Measurements from ENCODE around the gene TMEM63B.

TMEM63B gene

GRCh38 chr6:44152109-44152461, 24.7 kb downstream of the TMEM63B start:
- H3K9ac ChIP-seq (ENCODE audit: low read depth in 1 of 2, low read length in 2 of 2): no peak overlapping the region
- no peaks in the 10 kb centered on the region for H3K9me3 ChIP-seq (ENCODE audit: control insufficient read depth in 2 of 2, low read length in 2 of 2)
- H3K4me3 ChIP-seq (ENCODE audit: low read length in 2 of 2): no peak overlapping the region
- peaks cover 36 to 38% of the 10 kb centered on the region in 2 donors for H3K36me3 ChIP-seq (ENCODE audit: control insufficient read depth in 2 of 2, insufficient read depth in 2 of 2, low read length in 2 of 2)
- no peaks in the 10 kb centered on the region for H3K27me3 ChIP-seq (ENCODE audit: control insufficient read depth in 2 of 2, insufficient read depth in 2 of 2, low read length in 2 of 2)
- H3K27ac ChIP-seq (ENCODE audit: low read depth in 2 of 2, low read length in 2 of 2): no peak overlapping the region
- peaks cover 3 to 17% of the 10 kb centered on the region in 2 donors for H3K4me1 ChIP-seq (ENCODE audit: control insufficient read depth in 2 of 2, insufficient read depth in 2 of 2, low read length in 2 of 2)

DNA sequence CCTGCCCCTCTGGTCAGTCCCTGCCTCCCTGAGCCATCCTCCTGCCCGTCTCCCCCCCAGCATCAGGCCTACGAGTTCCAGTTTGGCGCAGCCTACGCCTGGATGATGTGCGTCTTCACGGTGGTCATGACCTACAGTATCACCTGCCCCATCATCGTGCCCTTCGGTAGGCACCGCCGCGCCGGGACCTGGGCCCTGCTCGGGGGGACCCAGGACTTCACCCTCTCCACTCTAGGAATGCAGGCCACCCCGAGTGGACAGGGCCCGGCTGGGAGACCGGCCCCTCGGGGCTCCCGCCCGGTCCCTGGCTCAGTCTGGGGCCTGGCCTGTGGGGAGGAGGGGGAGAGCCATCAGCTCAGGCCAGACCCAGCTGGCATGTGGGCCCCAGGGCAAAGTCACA, 25.2 kb downstream of the TMEM63B start:
- H3K9ac ChIP-seq (ENCODE audit: low read depth in 1 of 2, low read length in 2 of 2): no peak overlapping the region
- H3K4me1 ChIP-seq (ENCODE audit: control insufficient read depth in 2 of 2, insufficient read depth in 2 of 2, low read length in 2 of 2): peaks cover 3 to 18% of the 10 kb centered on the region in 2 donors
- no peak overlapping the region for H3K4me3 ChIP-seq (ENCODE audit: low read length in 2 of 2)
- H3K9me3 ChIP-seq (ENCODE audit: control insufficient read depth in 2 of 2, low read length in 2 of 2): no peaks in the 10 kb centered on the region
- H3K36me3 ChIP-seq (ENCODE audit: control insufficient read depth in 2 of 2, insufficient read depth in 2 of 2, low read length in 2 of 2): peaks cover 32 to 34% of the 10 kb centered on the region in 2 donors
- no peaks in the 10 kb centered on the region for H3K27me3 ChIP-seq (ENCODE audit: control insufficient read depth in 2 of 2, insufficient read depth in 2 of 2, low read length in 2 of 2)
- H3K27ac ChIP-seq (ENCODE audit: low read depth in 2 of 2, low read length in 2 of 2): no peak overlapping the region

GRCh38 chr6:44154067-44154466, 26.7 kb downstream of the TMEM63B start:
- Histone ChIP-seq H3K27ac (ENCODE audit: low read depth in 2 of 2, low read length in 2 of 2) (no peak overlapping the region), H3K4me1 (ENCODE audit: control insufficient read depth in 2 of 2, insufficient read depth in 2 of 2, low read length in 2 of 2) (peaks cover 3 to 18% of the 10 kb centered on the region in 2 donors), H3K4me3 (ENCODE audit: low read length in 2 of 2) (no peak overlapping the region), H3K36me3 (ENCODE audit: control insufficient read depth in 2 of 2, insufficient read depth in 2 of 2, low read length in 2 of 2) (peaks cover 16 to 18% of the 10 kb centered on the region in 2 donors), H3K9ac (ENCODE audit: low read depth in 1 of 2, low read length in 2 of 2) (no peak overlapping the region), H3K9me3 (ENCODE audit: control insufficient read depth in 2 of 2, low read length in 2 of 2) (no peaks in the 10 kb centered on the region), H3K27me3 (ENCODE audit: control insufficient read depth in 2 of 2, insufficient read depth in 2 of 2, low read length in 2 of 2) (no peaks in the 10 kb centered on the region)

DNA sequence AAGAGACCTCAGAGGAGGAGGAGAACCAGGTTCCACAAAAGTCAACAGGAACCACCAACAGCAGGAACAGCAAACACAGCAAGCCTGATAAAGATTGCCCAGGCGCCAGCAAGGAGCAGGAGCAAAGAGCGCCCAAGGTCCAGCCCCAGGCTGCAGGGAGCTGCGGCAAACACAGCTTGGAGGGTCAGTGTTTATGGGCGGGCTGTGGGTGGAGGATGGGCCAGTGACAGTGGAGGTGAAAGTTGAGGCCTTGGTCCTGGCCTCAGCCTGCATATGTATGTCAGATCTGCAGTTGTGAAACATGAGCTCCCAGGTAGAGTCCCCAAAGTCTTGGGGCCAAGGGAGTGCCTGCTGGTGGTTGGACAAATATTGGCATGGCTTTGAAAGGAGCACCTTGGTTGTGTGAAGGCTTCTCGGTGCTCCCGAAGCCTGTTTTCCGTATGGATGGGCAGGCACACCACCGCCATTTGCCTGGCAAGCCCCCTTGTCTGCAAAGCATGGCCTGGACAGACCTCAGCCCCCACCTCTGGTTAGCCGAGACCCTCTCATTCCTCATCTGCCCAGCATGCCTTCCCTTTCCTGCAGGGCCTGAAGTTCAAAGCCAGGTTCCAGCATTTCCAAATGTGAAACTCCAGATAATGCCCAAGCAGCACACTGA, 29.3 kb downstream of the TMEM63B start:
- Histone ChIP-seq H3K4me1 (ENCODE audit: control insufficient read depth in 2 of 2, insufficient read depth in 2 of 2, low read length in 2 of 2) (peaks cover 2 to 16% of the 10 kb centered on the region in 2 donors), H3K9ac (ENCODE audit: low read depth in 1 of 2, low read length in 2 of 2) (no peak overlapping the region), H3K27ac (ENCODE audit: low read depth in 2 of 2, low read length in 2 of 2) (no peak overlapping the region), H3K27me3 (ENCODE audit: control insufficient read depth in 2 of 2, insufficient read depth in 2 of 2, low read length in 2 of 2) (no peaks in the 10 kb centered on the region), H3K4me3 (ENCODE audit: low read length in 2 of 2) (no peak overlapping the region), H3K36me3 (ENCODE audit: control insufficient read depth in 2 of 2, insufficient read depth in 2 of 2, low read length in 2 of 2) (peaks cover 6 to 8% of the 10 kb centered on the region in 2 donors), H3K9me3 (ENCODE audit: control insufficient read depth in 2 of 2, low read length in 2 of 2) (no peaks in the 10 kb centered on the region)

DNA sequence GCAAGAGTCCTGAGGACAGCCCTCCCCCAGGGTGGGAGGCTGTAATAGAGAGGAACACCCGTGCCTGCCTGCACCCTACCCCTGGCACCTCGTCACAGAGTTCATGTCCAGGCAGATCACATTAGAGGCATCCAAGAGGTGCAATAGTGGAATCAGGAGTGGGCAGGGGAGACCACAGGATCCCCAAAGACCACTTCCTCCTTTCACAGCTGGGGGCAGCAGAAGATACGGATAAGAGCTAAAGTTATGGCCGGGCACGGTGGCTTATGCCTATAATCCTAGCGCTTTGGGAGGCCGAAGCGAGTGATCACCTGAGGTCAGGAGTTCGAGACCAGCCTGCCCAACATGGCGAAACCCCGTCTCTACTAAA, 29.8 kb downstream of the TMEM63B start:
- peaks cover 6 to 8% of the 10 kb centered on the region in 2 donors for H3K36me3 ChIP-seq (ENCODE audit: control insufficient read depth in 2 of 2, insufficient read depth in 2 of 2, low read length in 2 of 2)
- no peak overlapping the region for H3K27ac ChIP-seq (ENCODE audit: low read depth in 2 of 2, low read length in 2 of 2)
- H3K4me1 ChIP-seq (ENCODE audit: control insufficient read depth in 2 of 2, insufficient read depth in 2 of 2, low read length in 2 of 2): peaks cover 0 to 15% of the 10 kb centered on the region in 2 donors
- H3K27me3 ChIP-seq (ENCODE audit: control insufficient read depth in 2 of 2, insufficient read depth in 2 of 2, low read length in 2 of 2): no peaks in the 10 kb centered on the region
- H3K4me3 ChIP-seq (ENCODE audit: low read length in 2 of 2): no peak overlapping the region
- H3K9me3 ChIP-seq (ENCODE audit: control insufficient read depth in 2 of 2, low read length in 2 of 2): no peaks in the 10 kb centered on the region
- no peak overlapping the region for H3K9ac ChIP-seq (ENCODE audit: low read depth in 1 of 2, low read length in 2 of 2)

DNA sequence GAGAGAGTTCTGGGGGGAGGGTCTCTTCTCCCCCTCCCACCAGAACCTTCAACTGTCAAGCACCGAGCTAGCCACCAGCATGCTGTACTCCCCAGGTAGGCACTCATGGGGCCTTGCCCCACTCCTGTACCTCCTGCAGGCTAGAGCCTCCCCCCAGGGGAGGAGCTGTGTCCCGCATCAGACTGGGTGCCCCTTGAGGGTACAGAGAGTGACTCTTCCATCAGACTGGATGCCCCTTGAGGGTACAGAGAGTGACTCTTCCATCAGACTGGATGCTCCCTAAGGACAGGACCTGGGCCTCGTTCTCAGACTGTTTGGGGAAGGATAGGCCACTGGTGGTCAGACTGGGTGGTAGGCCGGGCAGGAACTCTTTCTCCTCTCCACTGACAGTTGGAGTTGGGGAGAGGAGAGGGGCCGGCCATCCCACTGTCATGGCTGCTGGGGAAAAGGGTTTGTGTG, 31.4 kb downstream of the TMEM63B start, which contains the start of gene CAPN11:
TSS of gene CAPN11 (plus strand) at position 51 of the 459 bp plus-strand sequence. CDS start at position 80, 29 bp downstream.
- Histone ChIP-seq H3K36me3 (ENCODE audit: control insufficient read depth in 2 of 2, insufficient read depth in 2 of 2, low read length in 2 of 2) (no peaks in the 10 kb centered on the region), H3K9me3 (ENCODE audit: control insufficient read depth in 2 of 2, low read length in 2 of 2) (no peaks in the 10 kb centered on the region), H3K4me3 (ENCODE audit: low read length in 2 of 2) (no peak within 1 kb of the TSS), H3K27ac (ENCODE audit: low read depth in 2 of 2, low read length in 2 of 2) (no peak within 1 kb of the TSS), H3K4me1 (ENCODE audit: control insufficient read depth in 2 of 2, insufficient read depth in 2 of 2, low read length in 2 of 2) (peaks cover 0 to 15% of the 10 kb centered on the region in 2 donors), H3K27me3 (ENCODE audit: control insufficient read depth in 2 of 2, insufficient read depth in 2 of 2, low read length in 2 of 2) (no peaks in the 10 kb centered on the region), H3K9ac (ENCODE audit: low read depth in 1 of 2, low read length in 2 of 2) (no peak within 1 kb of the TSS)

DNA sequence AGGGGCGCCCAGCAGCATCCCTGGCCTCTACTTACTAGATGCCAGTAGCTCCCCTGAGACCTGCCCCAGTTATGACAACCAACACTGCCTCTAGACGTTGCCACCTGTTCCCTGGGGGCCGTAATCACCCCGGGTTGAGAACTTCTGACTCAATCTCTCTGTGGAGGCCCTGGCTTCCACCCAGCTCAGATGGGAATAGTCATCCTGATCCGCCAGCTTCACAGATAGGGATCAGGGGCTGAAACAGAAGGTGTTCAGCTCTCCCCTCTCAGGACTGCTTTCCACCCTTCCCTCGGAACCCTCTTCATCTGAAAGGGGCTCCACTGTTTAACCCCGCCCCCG, 34.6 kb downstream of the TMEM63B start:
- H3K27me3 ChIP-seq (ENCODE audit: control insufficient read depth in 2 of 2, insufficient read depth in 2 of 2, low read length in 2 of 2): peaks cover 0 to 4% of the 10 kb centered on the region in 2 donors
- H3K27ac ChIP-seq (ENCODE audit: low read depth in 2 of 2, low read length in 2 of 2): no peak overlapping the region
- no peak overlapping the region for H3K9ac ChIP-seq (ENCODE audit: low read depth in 1 of 2, low read length in 2 of 2)
- H3K4me3 ChIP-seq (ENCODE audit: low read length in 2 of 2): no peak overlapping the region
- no peaks in the 10 kb centered on the region for H3K9me3 ChIP-seq (ENCODE audit: control insufficient read depth in 2 of 2, low read length in 2 of 2)
- no peaks in the 10 kb centered on the region for H3K36me3 ChIP-seq (ENCODE audit: control insufficient read depth in 2 of 2, insufficient read depth in 2 of 2, low read length in 2 of 2)
- peaks cover 0 to 2% of the 10 kb centered on the region in 2 donors for H3K4me1 ChIP-seq (ENCODE audit: control insufficient read depth in 2 of 2, insufficient read depth in 2 of 2, low read length in 2 of 2)

GRCh38 chr6:44162876-44163625, 35.7 kb downstream of the TMEM63B start:
- Histone ChIP-seq H3K9me3 (ENCODE audit: control insufficient read depth in 2 of 2, low read length in 2 of 2) (no peaks in the 10 kb centered on the region), H3K4me1 (ENCODE audit: control insufficient read depth in 2 of 2, insufficient read depth in 2 of 2, low read length in 2 of 2) (no peaks in the 10 kb centered on the region), H3K9ac (ENCODE audit: low read depth in 1 of 2, low read length in 2 of 2) (no peak overlapping the region), H3K27ac (ENCODE audit: low read depth in 2 of 2, low read length in 2 of 2) (no peak overlapping the region), H3K36me3 (ENCODE audit: control insufficient read depth in 2 of 2, insufficient read depth in 2 of 2, low read length in 2 of 2) (no peaks in the 10 kb centered on the region), H3K27me3 (ENCODE audit: control insufficient read depth in 2 of 2, insufficient read depth in 2 of 2, low read length in 2 of 2) (peaks cover 0 to 4% of the 10 kb centered on the region in 2 donors), H3K4me3 (ENCODE audit: low read length in 2 of 2) (no peak overlapping the region)

DNA sequence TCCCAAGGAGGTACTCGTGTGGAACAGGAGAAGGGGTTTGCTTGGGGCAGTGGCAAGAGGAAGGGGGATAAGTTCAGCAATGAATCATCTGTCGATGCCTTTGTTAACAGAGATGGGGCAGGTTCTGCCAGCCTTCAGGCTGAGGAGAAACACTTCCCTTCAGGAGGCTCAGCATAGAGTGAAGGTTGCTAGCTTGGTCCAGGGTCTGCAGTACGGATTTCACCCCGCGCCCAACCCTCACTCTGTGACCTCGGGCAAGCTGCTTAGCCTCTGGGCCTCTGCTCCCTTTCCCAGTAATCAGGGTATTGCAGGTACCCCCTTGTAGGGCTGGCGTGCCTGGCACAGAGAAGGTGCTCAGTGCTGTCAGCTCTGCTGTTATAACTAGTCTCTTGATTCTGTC, 38.8 kb downstream of the TMEM63B start:
- H3K4me1 ChIP-seq (ENCODE audit: control insufficient read depth in 2 of 2, insufficient read depth in 2 of 2, low read length in 2 of 2): peaks cover 8 to 11% of the 10 kb centered on the region in 2 donors
- no peaks in the 10 kb centered on the region for H3K9me3 ChIP-seq (ENCODE audit: control insufficient read depth in 2 of 2, low read length in 2 of 2)
- no peaks in the 10 kb centered on the region for H3K36me3 ChIP-seq (ENCODE audit: control insufficient read depth in 2 of 2, insufficient read depth in 2 of 2, low read length in 2 of 2)
- H3K4me3 ChIP-seq (ENCODE audit: low read length in 2 of 2): no peak overlapping the region
- H3K9ac ChIP-seq (ENCODE audit: low read depth in 1 of 2, low read length in 2 of 2): no peak overlapping the region
- no peak overlapping the region for H3K27ac ChIP-seq (ENCODE audit: low read depth in 2 of 2, low read length in 2 of 2)
- peaks cover 0 to 4% of the 10 kb centered on the region in 2 donors for H3K27me3 ChIP-seq (ENCODE audit: control insufficient read depth in 2 of 2, insufficient read depth in 2 of 2, low read length in 2 of 2)

DNA sequence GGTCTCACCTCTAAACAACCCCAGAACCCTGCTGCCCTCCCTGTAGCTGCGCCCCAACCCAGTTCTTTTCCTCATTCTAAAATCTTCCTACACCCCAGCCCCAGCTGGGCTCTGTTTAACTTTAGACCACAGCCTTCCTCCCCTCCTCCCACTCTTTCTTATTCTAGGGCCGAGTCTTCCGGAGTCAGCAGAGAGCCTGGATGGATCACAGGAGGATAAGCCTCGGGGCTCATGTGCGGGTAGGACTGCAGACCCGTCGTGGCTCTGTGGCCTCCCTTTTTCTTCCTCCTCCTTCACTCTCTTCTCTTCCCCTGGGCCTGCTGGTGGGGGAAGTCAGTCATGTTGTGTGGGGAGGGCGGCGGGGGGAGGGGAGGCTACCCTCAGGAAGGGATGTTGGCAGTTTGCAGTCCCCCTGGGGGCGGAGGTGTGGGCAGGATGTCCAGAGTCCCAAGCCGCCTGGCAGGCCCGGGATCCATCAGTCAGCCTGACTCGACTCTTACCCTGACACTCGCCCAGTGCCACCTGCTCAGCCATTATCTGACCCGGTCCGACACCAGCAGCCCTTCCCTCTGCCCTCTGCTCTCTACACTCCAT, 39.3 kb downstream of the TMEM63B start:
- Histone ChIP-seq H3K36me3 (ENCODE audit: control insufficient read depth in 2 of 2, insufficient read depth in 2 of 2, low read length in 2 of 2) (no peaks in the 10 kb centered on the region), H3K4me3 (ENCODE audit: low read length in 2 of 2) (no peak overlapping the region), H3K27me3 (ENCODE audit: control insufficient read depth in 2 of 2, insufficient read depth in 2 of 2, low read length in 2 of 2) (peaks cover 0 to 4% of the 10 kb centered on the region in 2 donors), H3K9me3 (ENCODE audit: control insufficient read depth in 2 of 2, low read length in 2 of 2) (no peaks in the 10 kb centered on the region), H3K9ac (ENCODE audit: low read depth in 1 of 2, low read length in 2 of 2) (no peak overlapping the region), H3K4me1 (ENCODE audit: control insufficient read depth in 2 of 2, insufficient read depth in 2 of 2, low read length in 2 of 2) (peaks cover 8 to 11% of the 10 kb centered on the region in 2 donors), H3K27ac (ENCODE audit: low read depth in 2 of 2, low read length in 2 of 2) (no peak overlapping the region)
